ENCODE data around the gene ACSL3. TPM values are rescaled to one million over a fixed set of nuclear protein-coding genes. Genes with fewer than 3 reads are reported as not detected.

ACSL3 gene
- total RNA-seq, 1 donor from 2014 or later: 144 TPM

GRCh38 chr2:222959358-222959757 lies 98.5 kb downstream of the ACSL3 start:
- Histone ChIP-seq H4K20me1 (ENCODE audit: insufficient read depth, low read length) (no peaks in the 10 kb centered on the region), H3K9ac (ENCODE audit: low read length) (peak overlapping the region; percentile 46), H3K9me3 (ENCODE audit: insufficient read depth, low read depth, low read length) (no peaks in the 10 kb centered on the region), H3K27ac (ENCODE audit: low read depth, low read length) (peak overlapping the region; percentile 57), H3K27me3 (ENCODE audit: insufficient read depth, low read length) (no peaks in the 10 kb centered on the region), H3K4me3 (ENCODE audit: insufficient read depth, low read depth, low read length) (no peak overlapping the region), H2AFZ (ENCODE audit: low read depth, low read length) (peak overlapping the region; percentile 34), H3K79me2 (ENCODE audit: insufficient read depth, low read length) (no peaks in the 10 kb centered on the region), H3K4me1 (ENCODE audit: insufficient read depth, low read length) (peaks cover 12% of the 10 kb centered on the region), H3K4me2 (ENCODE audit: low read length) (peak overlapping the region; percentile 59), H3K36me3 (ENCODE audit: insufficient read depth, low read length) (no peaks in the 10 kb centered on the region)
- Mint-ChIP-seq H3K9me3 (ENCODE audit: unreplicated experiment) (peaks cover 10% of the 10 kb centered on the region), H3K4me1 (ENCODE audit: low read depth, unreplicated experiment) (peaks cover 19% of the 10 kb centered on the region), H3K27ac (ENCODE audit: unreplicated experiment) (peak overlapping the region; percentile 95), H3K27me3 (ENCODE audit: low read depth, unreplicated experiment) (no peaks in the 10 kb centered on the region), H3K4me3 (ENCODE audit: unreplicated experiment) (peak overlapping the region; percentile 61), H3K36me3 (ENCODE audit: low read depth, unreplicated experiment) (peaks cover 2% of the 10 kb centered on the region)
- TF ChIP-seq CTCF (IDR thresholded peaks at IDR 0.05; ENCODE audit: insufficient read depth, low read depth, low read length): peak; percentile 50
- TF ChIP-seq EZH2 (IDR thresholded peaks at IDR 0.05; ENCODE audit: insufficient read depth, low read length): no peak
- DNase-seq (ENCODE audit: low read depth): peak; percentile 89
- peak; percentile 62 for FAIRE-seq

- Histone ChIP-seq H2AFZ (ENCODE audit: low read depth, low read length) (peak overlapping the region; percentile 34), H3K9me3 (ENCODE audit: insufficient read depth, low read depth, low read length) (no peaks in the 10 kb centered on the region), H3K4me1 (ENCODE audit: insufficient read depth, low read length) (peaks cover 12% of the 10 kb centered on the region), H3K36me3 (ENCODE audit: insufficient read depth, low read length) (no peaks in the 10 kb centered on the region), H3K4me2 (ENCODE audit: low read length) (peak overlapping the region; percentile 59), H3K27me3 (ENCODE audit: insufficient read depth, low read length) (no peaks in the 10 kb centered on the region), H3K9ac (ENCODE audit: low read length) (peak overlapping the region; percentile 46), H3K79me2 (ENCODE audit: insufficient read depth, low read length) (no peaks in the 10 kb centered on the region), H4K20me1 (ENCODE audit: insufficient read depth, low read length) (no peaks in the 10 kb centered on the region), H3K4me3 (ENCODE audit: insufficient read depth, low read depth, low read length) (no peak overlapping the region), H3K27ac (ENCODE audit: low read depth, low read length) (peak overlapping the region; percentile 57)
- Mint-ChIP-seq H3K27me3 (ENCODE audit: low read depth, unreplicated experiment) (no peaks in the 10 kb centered on the region), H3K4me1 (ENCODE audit: low read depth, unreplicated experiment) (peaks cover 19% of the 10 kb centered on the region), H3K9me3 (ENCODE audit: unreplicated experiment) (peaks cover 10% of the 10 kb centered on the region), H3K36me3 (ENCODE audit: low read depth, unreplicated experiment) (peaks cover 2% of the 10 kb centered on the region), H3K27ac (ENCODE audit: unreplicated experiment) (peak overlapping the region; percentile 95), H3K4me3 (ENCODE audit: unreplicated experiment) (no peak overlapping the region)
- FAIRE-seq (peak; percentile 43), DNase-seq (ENCODE audit: low read depth) (peak; percentile 69)
- TF ChIP-seq CTCF (IDR thresholded peaks at IDR 0.05; ENCODE audit: insufficient read depth, low read depth, low read length) (no peak), EZH2 (IDR thresholded peaks at IDR 0.05; ENCODE audit: insufficient read depth, low read length) (no peak)
Measured at GRCh38 chr2:222960126-222960525, 99.3 kb downstream of the ACSL3 start.

GRCh38 chr2:222963641-222964040 lies 102.8 kb downstream of the ACSL3 start:
- Histone ChIP-seq H3K79me2 (ENCODE audit: insufficient read depth, low read length) (no peaks in the 10 kb centered on the region), H2AFZ (ENCODE audit: low read depth, low read length) (no peak overlapping the region), H3K9ac (ENCODE audit: low read length) (no peak overlapping the region), H3K27ac (ENCODE audit: low read depth, low read length) (no peak overlapping the region), H3K9me3 (ENCODE audit: insufficient read depth, low read depth, low read length) (no peaks in the 10 kb centered on the region), H4K20me1 (ENCODE audit: insufficient read depth, low read length) (no peaks in the 10 kb centered on the region), H3K4me3 (ENCODE audit: insufficient read depth, low read depth, low read length) (no peak overlapping the region), H3K4me1 (ENCODE audit: insufficient read depth, low read length) (peaks cover 12% of the 10 kb centered on the region), H3K36me3 (ENCODE audit: insufficient read depth, low read length) (no peaks in the 10 kb centered on the region), H3K4me2 (ENCODE audit: low read length) (no peak overlapping the region), H3K27me3 (ENCODE audit: insufficient read depth, low read length) (no peaks in the 10 kb centered on the region)
- no peak for DNase-seq (ENCODE audit: low read depth)
- Mint-ChIP-seq H3K4me3 (ENCODE audit: unreplicated experiment) (no peak overlapping the region), H3K27me3 (ENCODE audit: low read depth, unreplicated experiment) (no peaks in the 10 kb centered on the region), H3K9me3 (ENCODE audit: unreplicated experiment) (peaks cover 6% of the 10 kb centered on the region), H3K27ac (ENCODE audit: unreplicated experiment) (no peak overlapping the region), H3K36me3 (ENCODE audit: low read depth, unreplicated experiment) (no peaks in the 10 kb centered on the region), H3K4me1 (ENCODE audit: low read depth, unreplicated experiment) (peaks cover 19% of the 10 kb centered on the region)
- no peak for FAIRE-seq
- no peak for TF ChIP-seq EZH2 (IDR thresholded peaks at IDR 0.05; ENCODE audit: insufficient read depth, low read length)
- TF ChIP-seq CTCF (IDR thresholded peaks at IDR 0.05; ENCODE audit: insufficient read depth, low read depth, low read length): no peak

Measured in astrocyte (in vitro differentiated cells and primary cell).